ENCODE measurements around the gene CBX6. TPM values are rescaled to one million over a fixed set of nuclear protein-coding genes. Genes with fewer than 3 reads are reported as not detected.

Gene CBX6
- total RNA-seq, 2 experiments from 2014 or later, result 41.6 to 42.8 TPM

- CTCF ChIA-PET, result no interaction called here
- Histone ChIP-seq H3K4me3 (ENCODE audit: low read length) (no peak overlapping the region), H3K4me1 (ENCODE audit: insufficient read depth, low read length) (no peaks in the 10 kb centered on the region), H3K27ac (ENCODE audit: low read depth in 1 of 2, low read length in 2 of 2) (no peak overlapping the region), H3K9me3 (ENCODE audit: control insufficient read depth in 1 of 2, insufficient read depth in 1 of 2, low read length in 2 of 2) (peaks cover 0 to 5% of the 10 kb centered on the region in 2 experiments), H3K36me3 (ENCODE audit: insufficient read depth, low read length) (no peaks in the 10 kb centered on the region), H3K27me3 (ENCODE audit: control insufficient read depth in 1 of 2, insufficient read depth in 2 of 2, low read length in 2 of 2) (peaks cover 0 to 3% of the 10 kb centered on the region in 2 experiments)
- no peaks in the 10 kb centered on the region for H3K9me3 Mint-ChIP-seq
- H3K36me3 Mint-ChIP-seq (ENCODE audit: low read depth), result no peaks in the 10 kb centered on the region
- intact Hi-C loops (cut with DNase I, micrococcal nuclease), result no loop called here
- H3K27ac Mint-ChIP-seq, result no peak overlapping the region
- no peak for TF ChIP-seq CTCF (IDR thresholded peaks at IDR 0.05)
- ATAC-seq (ENCODE audit: poor library complexity) (no peak), DNase-seq (no peak)
- H3K27me3 Mint-ChIP-seq, result peaks cover 19% of the 10 kb centered on the region
- H3K4me3 Mint-ChIP-seq, result no peak overlapping the region
- POLR2A ChIA-PET, result no interaction called here
- no peaks in the 10 kb centered on the region for H3K4me1 Mint-ChIP-seq (ENCODE audit: low read depth)
These were observed 56.2 kb downstream of the CBX6 start for GRCh38 chr22:38815842-38816241.

Other genes with a start within 250 kb of the CBX6 start
- under 1 TPM; 0.34 to 0.91 TPM for gene FAM227A, start 215.8 kb downstream of the CBX6 start, total RNA-seq
- gene CBY1, start 215.6 kb downstream of the CBX6 start, total RNA-seq, result 1 to 10 TPM; 4.6 to 7.6 TPM
- gene TOMM22, start 190.3 kb downstream of the CBX6 start, total RNA-seq, result 10 to 100 TPM; 53.7 to 54.8 TPM
- gene JOSD1, start 171.3 kb downstream of the CBX6 start, total RNA-seq, result 100 to 1,000 TPM; 303 to 307 TPM
- gene GTPBP1, start 166.3 kb downstream of the CBX6 start, total RNA-seq, result 100 to 1,000 TPM; 263 to 272 TPM
- 100 to 1,000 TPM; 440 to 453 TPM for gene SUN2, start 116.2 kb downstream of the CBX6 start, total RNA-seq
- gene DNAL4, start 78.1 kb downstream of the CBX6 start, total RNA-seq, result 1 to 10 TPM; 1.9 to 2.7 TPM
- 1 to 10 TPM; 4.2 to 4.6 TPM for gene NPTXR, start 28.2 kb downstream of the CBX6 start, total RNA-seq
- gene APOBEC3A, start 85.4 kb upstream of the CBX6 start, total RNA-seq, result 1 to 10 TPM in 1 of 2 experiments, under 1 TPM in 1; 0.74 to 1.6 TPM
- gene APOBEC3B, start 110.1 kb upstream of the CBX6 start, total RNA-seq, result not detected
- 10 to 100 TPM; 13.9 to 14.8 TPM for gene APOBEC3C, start 142.0 kb upstream of the CBX6 start, total RNA-seq
- gene APOBEC3D, start 148.9 kb upstream of the CBX6 start, total RNA-seq, result 1 to 10 TPM; 7.4 to 8.0 TPM
- 1 to 10 TPM; 4.3 to 6.5 TPM for gene APOBEC3F, start 168.6 kb upstream of the CBX6 start, total RNA-seq
- 10 to 100 TPM; 18.8 to 20.6 TPM for gene APOBEC3G, start 205.1 kb upstream of the CBX6 start, total RNA-seq
- under 1 TPM; 0.67 to 0.85 TPM for gene APOBEC3H, start 225.0 kb upstream of the CBX6 start, total RNA-seq